RPMI8226 (cell line): ENCODE data around the gene ZNF614.
"Not testable (repeated sequence)": the region's sequence is repeated elsewhere in the genome, so short reads cannot be mapped to it uniquely, and the experiment has no call there.

ENCODE experiments used
- DNase-seq: peaks from one replicate; pipeline ENCODE4 v3.0.0-alpha.2; 2015

ZNF614 gene

GRCh38 chr19:52028027-52028779 lies at the start of gene ZNF614:
TSS of gene ZNF614 (minus strand) at chr19:52028379. CDS start at chr19:52025745, 2,634 bp downstream.
- DNase-seq = peak; percentile 88

DNA sequence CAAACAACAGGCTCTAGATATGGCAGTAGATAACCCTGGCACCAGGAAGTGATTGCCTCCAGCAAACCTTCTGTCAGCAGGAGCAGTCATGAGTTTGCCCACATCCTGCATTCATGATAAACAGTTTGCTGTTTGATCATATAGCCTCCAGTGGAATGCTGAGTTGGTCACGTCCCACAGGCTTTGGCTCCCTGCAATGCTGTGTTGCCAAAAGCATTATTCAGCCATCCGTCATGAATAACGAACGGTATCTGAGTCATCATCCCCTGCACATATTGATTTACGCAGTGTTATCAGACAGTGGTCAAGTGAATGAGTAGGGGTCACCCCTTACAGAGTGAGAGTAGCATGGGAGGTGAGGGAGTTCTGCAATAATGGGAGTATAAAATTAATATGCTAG lies 42.3 kb upstream of the ZNF614 start:
- no peak for DNase-seq

- DNase-seq = no peak
These were observed 41.5 kb upstream of the ZNF614 start for GRCh38 chr19:52069653-52070052.

DNA sequence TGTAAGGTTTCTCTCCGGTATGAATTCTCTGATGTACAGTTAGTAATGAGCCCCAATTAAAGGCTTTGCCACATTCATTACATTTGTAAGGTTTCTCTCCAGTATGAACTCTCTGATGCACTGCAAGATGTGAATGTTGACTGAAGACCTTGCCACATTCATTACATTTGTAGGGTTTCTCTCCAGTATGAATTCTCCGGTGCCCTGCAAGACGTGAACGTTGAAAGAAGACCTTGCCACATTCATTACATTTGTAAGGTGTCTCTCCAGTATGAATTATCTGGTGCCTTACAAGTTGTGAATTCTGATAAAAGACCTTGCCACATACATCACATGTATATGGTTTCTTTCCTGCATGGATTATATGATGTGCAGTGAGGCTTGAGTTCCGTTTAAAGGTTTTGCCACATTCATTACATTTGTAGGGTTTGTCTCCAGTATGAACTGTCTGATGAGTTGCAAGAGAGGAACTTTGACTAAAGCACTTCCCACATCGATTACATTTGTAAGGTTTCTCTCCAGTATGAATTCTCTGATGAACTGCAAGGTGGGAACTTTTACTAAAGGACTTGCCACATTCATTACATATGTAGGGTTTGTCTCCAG lies 38.2 kb upstream of the ZNF614 start:
- no peak for DNase-seq

DNA sequence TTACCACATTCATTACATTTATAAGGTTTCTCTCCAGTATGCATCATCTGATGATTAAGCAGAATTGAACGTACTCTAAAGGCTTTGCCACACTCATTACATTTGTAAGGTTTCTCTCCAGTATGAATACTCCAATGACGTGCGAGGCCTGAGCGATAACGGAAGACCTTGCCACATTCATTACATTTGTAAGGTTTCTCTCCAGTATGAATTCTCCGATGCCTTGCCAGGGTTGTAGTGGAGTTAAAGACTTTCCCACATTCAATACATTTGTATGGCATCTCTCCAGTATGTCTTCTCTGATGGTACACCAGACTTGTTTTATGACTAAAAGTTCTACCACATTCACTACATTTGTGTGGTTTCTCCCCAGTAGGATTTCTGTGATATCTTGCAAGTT lies 37.2 kb upstream of the ZNF614 start:
- no peak for DNase-seq

DNA sequence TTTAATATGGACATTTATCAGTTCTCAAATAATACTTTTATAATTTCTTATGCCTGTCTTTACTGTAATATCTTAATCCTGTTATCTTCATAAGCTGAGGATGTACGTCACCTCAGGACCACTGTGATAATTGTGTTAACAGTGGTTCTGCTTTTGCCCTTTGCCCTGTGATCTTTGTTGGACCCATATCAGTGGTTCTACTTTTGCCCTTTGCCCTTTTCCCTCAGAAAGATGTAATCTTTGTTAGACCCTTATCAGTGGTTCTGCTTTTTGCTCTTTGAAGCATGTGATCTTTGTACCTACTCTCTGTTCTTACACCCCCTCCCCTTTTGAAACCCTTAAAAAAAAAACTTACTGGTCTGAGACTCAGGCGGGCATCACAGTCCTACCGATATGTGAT lies 28.3 kb upstream of the ZNF614 start:
- DNase-seq = not testable (repeated sequence)

- not testable (repeated sequence) for DNase-seq
These were observed 23.6 kb upstream of the ZNF614 start for GRCh38 chr19:52051736-52052135.

DNA sequence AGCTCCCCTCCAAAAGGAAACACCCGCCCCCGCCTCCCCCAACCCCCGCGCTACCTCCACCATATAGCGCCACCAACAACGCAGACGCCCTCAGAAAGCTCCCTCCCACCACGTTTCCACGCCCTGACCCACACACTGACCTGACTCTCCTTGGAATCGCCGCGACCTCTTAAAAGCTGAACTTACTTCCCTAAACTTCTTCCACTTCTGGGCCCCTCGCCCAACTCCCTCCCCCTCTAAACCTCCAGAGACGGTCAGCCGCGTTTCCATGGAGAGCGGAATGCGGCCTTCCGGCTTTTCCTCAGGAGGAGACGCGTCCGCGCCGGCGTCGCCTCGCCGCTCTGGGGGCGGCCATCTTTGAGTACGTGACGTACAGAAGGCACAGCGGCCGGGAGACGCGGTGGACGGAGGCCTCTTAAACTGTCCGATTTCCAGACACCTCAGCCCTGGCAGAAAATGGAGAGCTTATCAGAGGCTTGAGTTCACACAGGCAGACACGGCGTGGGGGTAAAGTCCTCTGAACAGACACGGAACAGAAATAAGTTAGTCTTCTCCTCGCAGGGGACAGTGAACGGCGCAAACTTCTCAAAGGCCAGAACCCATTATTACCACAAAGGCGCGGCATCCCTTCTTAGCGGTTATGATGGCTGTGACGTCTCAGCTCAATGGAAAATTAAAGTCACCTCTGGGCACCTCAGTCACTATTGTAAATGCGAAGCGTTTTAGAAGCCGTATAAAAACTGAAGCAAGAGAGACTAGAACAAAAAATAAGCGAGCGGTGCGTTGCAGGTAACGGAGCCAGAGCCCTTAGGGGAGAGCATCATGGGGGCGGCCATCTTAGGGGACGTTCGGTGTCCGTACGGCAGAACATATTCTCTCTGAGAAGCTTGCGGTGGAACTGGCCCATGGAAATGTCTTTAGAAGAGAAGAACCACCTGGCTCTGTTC lies 20.6 kb upstream of the ZNF614 start, which contains the start of gene ZNF432:
TSS of gene ZNF432 (minus strand) at position 284 of the 947 bp plus-strand sequence. CDS start 1,970 bp downstream, outside the sequence.
- DNase-seq = peak; percentile 92

- no peak for DNase-seq
These were observed 11.0 kb upstream of the ZNF614 start for GRCh38 chr19:52039169-52039568.

DNA sequence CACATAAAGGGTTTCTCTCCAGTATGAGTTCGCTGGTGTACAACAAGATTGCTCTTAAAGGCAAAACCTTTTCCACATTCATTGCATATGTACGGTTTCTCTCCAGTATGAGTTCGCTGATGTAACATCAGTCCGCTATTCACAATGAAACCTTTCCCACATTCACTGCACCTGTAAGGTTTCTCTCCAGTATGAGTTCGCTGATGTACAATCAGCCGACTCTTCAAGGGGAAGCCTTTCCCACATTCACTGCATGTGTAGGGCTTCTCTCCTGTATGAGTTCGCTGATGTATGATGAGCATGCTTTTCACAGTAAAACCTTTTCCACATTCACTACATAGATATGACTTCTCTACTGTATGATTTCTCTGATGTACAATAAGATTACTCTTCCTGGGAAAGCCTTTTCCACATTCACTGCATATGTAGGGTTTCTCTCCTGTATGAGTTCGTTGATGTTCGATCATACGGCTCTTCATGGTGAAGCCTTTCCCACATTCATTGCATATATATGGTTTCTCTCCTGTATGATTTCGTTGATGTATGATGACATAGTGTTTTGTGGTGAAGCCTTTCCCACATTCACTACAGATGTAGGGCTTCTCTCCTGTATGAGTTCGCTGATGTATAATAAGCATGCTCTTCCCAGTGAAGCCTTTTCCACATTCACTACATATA lies 6.0 kb upstream of the ZNF614 start:
- no peak for DNase-seq

DNA sequence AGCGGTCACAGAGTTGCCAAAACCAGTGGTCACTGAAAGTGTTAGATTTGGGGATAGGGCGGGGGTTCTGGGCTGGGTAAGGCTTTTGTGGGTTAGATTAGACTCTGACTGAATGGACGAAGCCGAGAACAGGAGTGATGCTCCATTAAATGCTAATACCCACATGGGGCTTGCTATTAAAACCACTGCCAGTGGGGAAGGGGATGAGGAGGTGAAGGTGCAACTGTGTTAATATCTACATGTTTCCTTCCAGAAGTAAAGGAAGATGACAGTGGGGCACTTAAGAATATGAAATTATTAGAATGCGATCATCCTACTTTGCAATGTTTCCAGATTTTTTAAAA lies 573 bp upstream of the ZNF614 start:
- no peak for DNase-seq

GRCh38 chr19:52026255-52026990 lies 1.8 kb downstream of the ZNF614 start:
- DNase-seq = not testable (repeated sequence)

DNA sequence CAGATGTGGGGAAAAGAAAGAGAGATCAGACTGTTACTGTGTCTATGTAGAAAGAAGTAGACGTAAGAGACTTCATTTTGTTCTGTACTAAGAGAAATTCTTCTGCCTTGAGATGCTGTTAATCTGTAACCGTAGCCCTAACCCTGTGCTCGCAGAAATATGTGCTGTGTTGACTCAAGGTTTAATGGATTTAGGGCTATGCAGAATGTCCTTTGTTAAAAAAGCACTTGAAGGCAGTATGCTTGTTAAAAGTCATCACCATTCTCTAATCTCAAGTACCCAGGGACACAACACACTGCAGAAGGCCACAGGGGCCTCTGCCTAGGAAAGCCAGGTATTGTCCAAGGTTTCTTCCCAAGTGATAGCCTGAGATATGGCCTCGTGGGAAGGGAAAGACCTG lies 3.7 kb downstream of the ZNF614 start:
- DNase-seq = not testable (repeated sequence)

GRCh38 chr19:52022193-52022592 lies 6.0 kb downstream of the ZNF614 start:
- DNase-seq = no peak

GRCh38 chr19:52020506-52020905 lies 7.7 kb downstream of the ZNF614 start:
- DNase-seq = no peak

GRCh38 chr19:52010674-52011073 lies 17.5 kb downstream of the ZNF614 start:
- no peak for DNase-seq

DNA sequence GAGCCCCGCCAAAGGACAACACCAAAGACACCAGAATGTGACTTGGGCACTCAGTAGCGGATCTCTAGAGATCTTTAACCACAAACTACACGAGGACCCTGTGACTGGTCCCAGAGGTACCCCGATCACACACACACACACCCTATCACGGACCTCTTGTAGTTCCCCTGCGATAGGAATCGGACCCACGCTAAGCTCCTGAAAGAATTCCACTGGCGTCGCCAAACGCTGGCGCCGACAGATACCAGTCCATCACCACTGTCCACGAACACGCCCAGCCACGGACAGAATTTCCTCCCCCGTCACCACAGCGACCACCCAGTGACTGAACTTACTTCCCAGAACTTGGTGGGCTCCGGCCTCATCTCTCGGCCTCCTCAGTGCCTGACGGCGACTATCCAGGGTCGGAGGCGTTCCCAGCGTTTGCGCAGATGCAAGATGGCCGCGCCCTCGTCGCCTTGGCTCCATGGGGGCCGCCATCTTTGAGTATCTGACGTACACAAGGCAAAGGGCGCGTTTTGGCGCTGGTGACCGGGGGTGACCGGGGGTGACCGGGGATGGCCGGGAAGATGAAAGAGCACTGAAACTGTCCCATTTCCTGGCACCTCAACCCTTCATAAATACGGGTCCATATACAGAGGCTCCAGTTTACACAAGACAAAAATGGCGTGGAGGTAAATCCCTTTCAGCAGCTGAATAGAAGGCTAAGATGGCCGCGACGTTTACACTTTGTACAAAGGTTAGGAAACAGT lies 20.2 kb downstream of the ZNF614 start, which contains the start of gene ZNF615:
TSS of gene ZNF615 (minus strand) at position 406 of the 752 bp plus-strand sequence. CDS start 4,500 bp downstream, outside the sequence.
- DNase-seq = peak; percentile 90

- no peak for DNase-seq
These were observed 20.8 kb downstream of the ZNF614 start for GRCh38 chr19:52007451-52007805.

- no peak for DNase-seq
These were observed 34.0 kb downstream of the ZNF614 start for GRCh38 chr19:51994048-51994644.

DNA sequence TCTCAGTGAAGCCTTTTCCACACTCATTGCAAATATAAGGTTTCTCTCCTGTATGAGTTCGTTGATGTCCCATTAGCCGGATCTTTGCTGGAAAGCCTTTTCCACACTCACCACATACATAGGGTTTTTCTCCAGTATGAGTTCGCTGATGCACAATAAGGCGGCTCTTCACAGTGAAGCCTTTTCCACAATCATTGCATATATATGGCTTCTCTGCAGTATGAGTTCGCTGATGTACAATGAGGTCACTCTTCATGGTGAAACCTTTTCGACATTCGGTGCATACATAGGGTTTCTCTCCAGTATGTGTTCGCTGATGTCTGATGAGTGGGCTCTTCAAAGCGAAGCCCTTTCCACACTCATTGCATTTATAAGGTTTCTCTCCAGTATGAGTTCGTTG lies 34.8 kb downstream of the ZNF614 start:
- no peak for DNase-seq
